ENCODE measurements around the gene MYO6. TPM values are rescaled to one million over a fixed set of nuclear protein-coding genes. Genes with fewer than 3 reads are reported as not detected.

Gene MYO6
- total RNA-seq, 1 experiment from 2014 or later: 46.9 TPM

DNA sequence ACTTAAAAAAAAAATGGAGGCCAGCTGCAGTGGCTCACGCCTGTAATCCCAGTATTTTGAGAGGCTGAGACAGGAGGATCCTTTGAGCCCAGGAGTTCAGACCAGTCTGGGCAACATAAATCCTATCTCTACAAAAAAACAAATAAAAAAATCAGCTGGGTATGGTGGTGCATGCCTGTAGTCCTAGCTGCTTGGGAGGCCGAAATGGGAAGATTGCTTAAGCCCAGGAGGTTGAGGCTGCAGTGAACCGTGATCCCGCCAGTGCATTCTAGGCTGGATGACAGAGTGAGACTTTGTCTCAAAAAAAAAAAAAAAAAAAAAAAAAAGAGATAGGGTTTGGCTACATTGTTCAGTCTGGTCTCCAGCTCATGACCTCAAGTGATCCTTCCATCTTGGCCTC is 29.7 kb downstream of the MYO6 start:
- H3K18ac ChIP-seq (ENCODE audit: insufficient read length, low read depth, low read length): no peak overlapping the region
- H2BK12ac ChIP-seq (ENCODE audit: insufficient read length, low read depth, low read length): no peak overlapping the region
- no CpG with 5 or more reads among the region's 4 CpGs for whole genome bisulfite sequencing (ENCODE audit: extremely low coverage, insufficient read length, low lambda C conversion rate)
- H3K27me3 ChIP-seq (ENCODE audit: insufficient read depth, low read length): no peaks in the 10 kb centered on the region
- no peak for TF ChIP-seq CTCF (conservative IDR thresholded peaks at IDR 0.05)
- no peaks in the 10 kb centered on the region for H3K9me3 ChIP-seq (ENCODE audit: control insufficient read depth, low read depth, low read length)
- Mint-ChIP-seq H3K9me3 (no peaks in the 10 kb centered on the region; a peak in 1 of 5 replicates), H3K27ac (no peak overlapping the region), H3K36me3 (ENCODE audit: insufficient read depth in 1 of 3, low read depth in 3 of 3) (peaks cover 0 to 12% (median 5%) of the 10 kb centered on the region in 3 experiments; a peak in 3 of 7 replicates), H3K4me3 (no peak overlapping the region), H3K4me1 (peaks cover 0 to 5% of the 10 kb centered on the region in 2 experiments; a peak in 3 of 4 replicates), H3K27me3 (ENCODE audit: low read depth) (no peaks in the 10 kb centered on the region)
- no peak for DNase-seq
- H3K4ac ChIP-seq (ENCODE audit: low read depth, low read length): no peak overlapping the region
- H3K4me2 ChIP-seq (ENCODE audit: insufficient read depth, insufficient read length, low read length): no peak overlapping the region
- no peak overlapping the region for H4K5ac ChIP-seq (ENCODE audit: insufficient read length, low read depth, low read length)
- H4K91ac ChIP-seq (ENCODE audit: insufficient read length, low read depth, low read length): no peak overlapping the region
- H3K14ac ChIP-seq (ENCODE audit: insufficient read depth, low read length): no peak overlapping the region
- H2BK20ac ChIP-seq (ENCODE audit: low read depth, low read length, poor library complexity, severe bottlenecking): no peak overlapping the region
- no peaks in the 10 kb centered on the region for H4K20me1 ChIP-seq (ENCODE audit: control insufficient read depth, insufficient read depth, insufficient read length)
- H3K23me2 ChIP-seq (ENCODE audit: insufficient read length, low read depth, low read length, poor library complexity, severe bottlenecking): no peaks in the 10 kb centered on the region
- H3K79me2 ChIP-seq (ENCODE audit: insufficient read depth, low read length): no peaks in the 10 kb centered on the region
- no peak overlapping the region for H3K56ac ChIP-seq (ENCODE audit: insufficient read length, low read depth, low read length)
- no peak overlapping the region for H2BK5ac ChIP-seq (ENCODE audit: insufficient read length, low read length)
- no peak overlapping the region for H4K8ac ChIP-seq (replicated peaks; ENCODE audit: insufficient read length, low read depth, low read length)
- no peaks in the 10 kb centered on the region for H3K79me1 ChIP-seq (ENCODE audit: insufficient read depth, low read depth, low read length, poor library complexity, severe bottlenecking)
- H3K27ac ChIP-seq (ENCODE audit: insufficient read length, low read depth, low read length): no peak overlapping the region
- no peak overlapping the region for H3K23ac ChIP-seq (ENCODE audit: insufficient read length, low read depth, low read length)
- H2AFZ ChIP-seq (ENCODE audit: low read length): no peak overlapping the region
- no peak overlapping the region for H3K9ac ChIP-seq (ENCODE audit: extremely low read depth, insufficient read length, low read length)
- no peak overlapping the region for H2AK5ac ChIP-seq (ENCODE audit: insufficient read length, low read length)
- H3K4me1 ChIP-seq (ENCODE audit: insufficient read depth, low read length): no peaks in the 10 kb centered on the region
- H2BK120ac ChIP-seq (ENCODE audit: low read depth, low read length, poor library complexity, severe bottlenecking): no peak overlapping the region
- H3T11ph ChIP-seq (ENCODE audit: low read length): no peak overlapping the region
- no peak overlapping the region for H2BK15ac ChIP-seq (ENCODE audit: low read depth, low read length)

Measured in H9 (cell line).